ENCODE data around the gene RNF26. TPM values are rescaled to one million over a fixed set of nuclear protein-coding genes. Genes with fewer than 3 reads are reported as not detected.

The RNF26 gene
- total and polyA plus RNA-seq, 2 of the 4 experiments (the other 2 are of a cell fraction) = 3.4 to 36.7 TPM

DNA sequence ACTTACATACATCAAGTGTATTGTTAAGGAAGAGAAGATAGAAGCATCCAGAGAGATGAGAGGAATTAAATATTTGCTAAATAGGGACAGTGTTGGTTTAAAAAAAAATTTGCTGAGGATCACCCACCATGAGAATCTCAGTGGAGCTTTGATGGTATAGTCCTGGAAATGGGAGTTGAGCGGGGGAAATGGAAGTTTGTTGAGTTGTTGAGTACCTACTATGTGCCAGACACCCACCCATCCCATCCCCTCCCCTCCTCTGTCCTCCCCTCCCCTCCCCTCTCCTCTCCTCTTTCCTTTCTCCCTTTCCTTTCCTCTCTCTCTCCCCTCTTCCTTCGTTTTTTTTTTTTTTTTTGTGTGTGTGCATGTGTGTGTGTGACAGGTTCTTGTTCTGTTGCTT, 16.9 kb downstream of the RNF26 start:
- Histone ChIP-seq H3K79me1 (ENCODE audit: low read depth in 1 of 2, low read length in 2 of 2) (no peaks in the 10 kb centered on the region), H2BK20ac (ENCODE audit: low read depth, low read length) (no peak overlapping the region), H3K4ac (ENCODE audit: low read depth, low read length) (no peak overlapping the region), H4K20me1 (ENCODE audit: insufficient read depth, low read length) (no peaks in the 10 kb centered on the region), H2AK5ac (ENCODE audit: low read depth, low read length) (no peak overlapping the region), H2BK120ac (ENCODE audit: low read depth, low read length) (no peak overlapping the region), H4K8ac (ENCODE audit: low read depth in 2 of 2, low read length in 2 of 2) (no peak overlapping the region), H3K4me1 (ENCODE audit: control insufficient read depth, insufficient read depth, low read length) (no peaks in the 10 kb centered on the region), H2AFZ (replicated peaks; ENCODE audit: low read length, poor library complexity) (no peak overlapping the region), H3K14ac (replicated peaks; ENCODE audit: low read depth, low read length) (no peak overlapping the region), H3K27ac (ENCODE audit: insufficient read depth, low read length) (no peak overlapping the region), H3K9me1 (ENCODE audit: insufficient read depth, low read length) (no peaks in the 10 kb centered on the region), H3K56ac (ENCODE audit: extremely low read depth, insufficient read depth, low read length) (no peak overlapping the region), H3K4me2 (ENCODE audit: low read depth, low read length) (no peak overlapping the region), H2BK15ac (ENCODE audit: low read depth, low read length) (no peak overlapping the region), H3K18ac (ENCODE audit: low read depth, low read length) (no peak overlapping the region), H3K9me3 (ENCODE audit: control insufficient read depth, insufficient read depth, low read length) (no peaks in the 10 kb centered on the region), H3K23ac (ENCODE audit: low read depth, low read length) (no peak overlapping the region), H2AK9ac (replicated peaks; ENCODE audit: low read depth, low read length, poor library complexity) (no peak overlapping the region), H3K9ac (ENCODE audit: low read depth, low read length) (no peak overlapping the region), H4K91ac (ENCODE audit: insufficient read depth, low read depth, low read length) (no peak overlapping the region), H3K27me3 (ENCODE audit: control insufficient read depth, insufficient read depth, low read length) (peaks cover 32% of the 10 kb centered on the region), H2BK5ac (ENCODE audit: low read depth, low read length, poor library complexity, severe bottlenecking) (no peak overlapping the region), H3K36me3 (ENCODE audit: control insufficient read depth, insufficient read depth, low read length) (no peaks in the 10 kb centered on the region), H3K4me3 (ENCODE audit: insufficient read depth, low read depth, low read length) (no peak overlapping the region), H4K5ac (ENCODE audit: low read depth, low read length) (no peak overlapping the region)
- intact Hi-C loops (cut with micrococcal nuclease) = no loop called here
- dilution Hi-C loops (cut with HindIII; ENCODE audit: low sequenced_read_pairs, unreplicated experiment) = no loop called here
- TF ChIP-seq MAZ (IDR thresholded peaks at IDR 0.05; ENCODE audit: borderline replicate concordance, low read depth, low read length) = no peak
- TF ChIP-seq, protein P1, sequence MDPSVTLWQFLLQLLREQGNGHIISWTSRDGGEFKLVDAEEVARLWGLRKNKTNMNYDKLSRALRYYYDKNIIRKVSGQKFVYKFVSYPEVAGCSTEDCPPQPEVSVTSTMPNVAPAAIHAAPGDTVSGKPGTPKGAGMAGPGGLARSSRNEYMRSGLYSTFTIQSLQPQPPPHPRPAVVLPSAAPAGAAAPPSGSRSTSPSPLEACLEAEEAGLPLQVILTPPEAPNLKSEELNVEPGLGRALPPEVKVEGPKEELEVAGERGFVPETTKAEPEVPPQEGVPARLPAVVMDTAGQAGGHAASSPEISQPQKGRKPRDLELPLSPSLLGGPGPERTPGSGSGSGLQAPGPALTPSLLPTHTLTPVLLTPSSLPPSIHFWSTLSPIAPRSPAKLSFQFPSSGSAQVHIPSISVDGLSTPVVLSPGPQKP (IDR thresholded peaks at IDR 0.05; ENCODE audit: borderline replicate concordance, low read depth, low read length) = no peak
- no peak for TF ChIP-seq RFX5 (IDR thresholded peaks at IDR 0.05; ENCODE audit: low read depth, low read length)
- TF ChIP-seq, protein P2, sequence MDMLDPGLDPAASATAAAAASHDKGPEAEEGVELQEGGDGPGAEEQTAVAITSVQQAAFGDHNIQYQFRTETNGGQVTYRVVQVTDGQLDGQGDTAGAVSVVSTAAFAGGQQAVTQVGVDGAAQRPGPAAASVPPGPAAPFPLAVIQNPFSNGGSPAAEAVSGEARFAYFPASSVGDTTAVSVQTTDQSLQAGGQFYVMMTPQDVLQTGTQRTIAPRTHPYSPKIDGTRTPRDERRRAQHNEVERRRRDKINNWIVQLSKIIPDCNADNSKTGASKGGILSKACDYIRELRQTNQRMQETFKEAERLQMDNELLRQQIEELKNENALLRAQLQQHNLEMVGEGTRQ (IDR thresholded peaks at IDR 0.05; ENCODE audit: low read depth, low read length) = no peak
- no peak for TF ChIP-seq NFE2L2 (IDR thresholded peaks at IDR 0.05; ENCODE audit: low read depth, low read length)
- no peak for TF ChIP-seq FOS (IDR thresholded peaks at IDR 0.05; ENCODE audit: low read depth, low read length)
- TF ChIP-seq RCOR1 (IDR thresholded peaks at IDR 0.05; ENCODE audit: insufficient replicate concordance, low read length) = no peak
- no peak for TF ChIP-seq BHLHE40 (IDR thresholded peaks at IDR 0.05; ENCODE audit: low read depth, low read length)
- POLR2A ChIA-PET (ENCODE audit: unreplicated experiment) = no interaction called here
- no peak for ATAC-seq (ENCODE audit: low read depth)
- in situ Hi-C loops (cut with MboI; ENCODE audit: low sequenced_read_pairs) = loop anchor here (25.0 kb wide), 1 partner anchor 761 kb away; no protein-coding TSS in a partner anchor
- CTCF ChIA-PET = interaction anchor here (0.8 kb wide), 1 partner anchor 23 kb away, joined by 3 read pairs; no protein-coding TSS in a partner anchor
- no CpG with 5 or more reads among the region's 2 CpGs for WGBS, 2 experiments (ENCODE audit: extremely low coverage in 2 of 2, insufficient read length in 1 of 2)
- BruUV-seq (replicated peaks) = no TSS peak
- DNase-seq = no peak

Measured in IMR-90 (cell line).